Thyroid gland (tissue), 4 donors: ENCODE measurements around the gene CD58. TPM values are rescaled to one million over a fixed set of nuclear protein-coding genes. Genes with fewer than 3 reads are reported as not detected.
"Not testable (repeated sequence)": the region's sequence is repeated elsewhere in the genome, so short reads cannot be mapped to it uniquely, and the experiment has no call there.

Experiments used
- DNase-seq, 2 donors: peaks; one replicate each; pipeline ENCODE4 v3.0.0-alpha.2; 2019
- H3K27ac ChIP-seq, 3 donors: fragments of 200-600 bp; sonication (generic); 1 replicate in 2 of 3; 2 replicates in 1 of 3; pipeline ENCODE4 v1.5.1; 2016 to 2019; ENCODE audit warnings: mild to moderate bottlenecking in 1 of 3, moderate library complexity in 1 of 3
- H3K27me3 ChIP-seq: fragments of 200-600 bp; sonication (generic); one replicate; pipeline ENCODE4 v1.5.1; 2019
- H3K36me3 ChIP-seq, 2 donors: fragments of 200-600 bp; sonication (generic); one replicate each; pipeline ENCODE4 v1.5.1; 2016 to 2019
- H3K4me1 ChIP-seq, 2 donors: fragments of 200-600 bp; sonication (generic); one replicate each; pipeline ENCODE4 v1.5.1; 2017 to 2019
- H3K4me3 ChIP-seq, 3 donors: fragments of 200-600 bp; sonication (generic); replicated peaks in 1 of 3; 1 replicate in 2 of 3; 2 replicates in 1 of 3; pipeline ENCODE4 v1.5.1; 2016; ENCODE audit warnings: mild to moderate bottlenecking in 1 of 3
- H3K9me3 ChIP-seq: fragments of 200-600 bp; sonication (generic); one replicate; pipeline ENCODE4 v1.5.1; 2017
- CTCF ChIP-seq, 6 experiments: fragments of 200-600 bp in 3 of 6; fragments of 450-650 bp in 3 of 6; sonication (generic) in 3 of 6; IDR thresholded peaks; one replicate each; pipeline ENCODE4 v1.5.1; 2016 to 2019; ENCODE audit warnings: antibody characterized with exemption in 6 of 6, mild to moderate bottlenecking in 2 of 6, inconsistent platforms in 1 of 6, moderate library complexity in 1 of 6
- POLR2A ChIP-seq, 2 donors: fragments of 450-650 bp; IDR thresholded peaks; one replicate each; pipeline ENCODE4 v1.6.1; 2017; ENCODE audit warnings: antibody characterized with exemption in 2 of 2, mild to moderate bottlenecking in 2 of 2, moderate library complexity in 1 of 2
- WGBS, 2 donors: methylation state at CpG; one replicate each; pipeline ENCODE4 v1.1.5; 2017; 5-methylcytosine and 5-hydroxymethylcytosine counted together
- intact Hi-C: fragments of 100-400 bp; cut with DNase I; formaldehyde crosslinking; loops from one replicate; pipeline ENCODE4 v1.15.1; 2023
- total RNA-seq, 4 donors: library from RNA; depleted of rRNA; stranded (reverse); fragments of >200 nt; gene quantifications; one replicate each; pipeline ENCODE4 v1.2.3, GENCODE V29; 2016

CD58 gene
- 10 to 100 TPM; 17.5 to 51.9 (median 23.1) TPM for total RNA-seq

- no peaks in the 10 kb centered on the region for H3K27me3 ChIP-seq
- intact Hi-C loops = no loop called here
- H3K27ac ChIP-seq = peak within 1 kb of the TSS; percentile 89 to 98 (median 97)
- 0 to 1% methylated on average over 31 to 35 of the region's 90 CpGs for WGBS, 2 donors
- H3K9me3 ChIP-seq = no peaks in the 10 kb centered on the region
- peak; percentile 37 to 84 for TF ChIP-seq POLR2A (IDR thresholded peaks at IDR 0.05)
- peak in 5 of 6 experiments; percentile 56 to 81 (median 60) for TF ChIP-seq CTCF (IDR thresholded peaks at IDR 0.05)
- H3K4me3 ChIP-seq = peak within 1 kb of the TSS; percentile 26 to 92 (median 80)
- H3K36me3 ChIP-seq = no peaks in the 10 kb centered on the region
- peak; percentile 92 to 93 for DNase-seq
- peaks cover 6 to 19% of the 10 kb centered on the region in 2 donors for H3K4me1 ChIP-seq
Observed at GRCh38 chr1:116570358-116571214, at the start of gene CD58. Gene CD58, minus strand, starts transcription at chr1:116571026. Its CDS starts 54 bp downstream, at chr1:116570972.

GRCh38 chr1:116620392-116620791, 49.6 kb upstream of the CD58 start:
- WGBS, 2 donors = 95% methylated on average over 3 of the region's 3 CpGs; no CpG with 5 or more reads in 1 of the 2 donors
- H3K4me3 ChIP-seq, DNase-seq, H3K27me3 ChIP-seq, H3K36me3 ChIP-seq, intact Hi-C loops, H3K9me3 ChIP-seq, H3K27ac ChIP-seq: not testable (repeated sequence)
- H3K4me1 ChIP-seq = peaks cover 3 to 37% of the 10 kb centered on the region in 2 donors

GRCh38 chr1:116619106-116619505, 48.3 kb upstream of the CD58 start:
- H3K27ac ChIP-seq, DNase-seq, intact Hi-C loops, H3K36me3 ChIP-seq, H3K9me3 ChIP-seq, H3K4me3 ChIP-seq, H3K27me3 ChIP-seq: not testable (repeated sequence)
- WGBS, 2 donors = 30 to 54% methylated on average over 4 of the region's 4 CpGs
- H3K4me1 ChIP-seq = peaks cover 3 to 28% of the 10 kb centered on the region in 2 donors

GRCh38 chr1:116617808-116618207, 47.0 kb upstream of the CD58 start:
- H3K27ac ChIP-seq, H3K9me3 ChIP-seq, H3K27me3 ChIP-seq, H3K4me3 ChIP-seq, H3K36me3 ChIP-seq, intact Hi-C loops, DNase-seq: not testable (repeated sequence)
- WGBS, 2 donors = 86 to 90% methylated on average over 4 to 5 of the region's 5 CpGs
- H3K4me1 ChIP-seq = peaks cover 3 to 22% of the 10 kb centered on the region in 2 donors

GRCh38 chr1:116613825-116614224, 43.0 kb upstream of the CD58 start:
- H3K4me1 ChIP-seq, H3K36me3 ChIP-seq, intact Hi-C loops, H3K4me3 ChIP-seq, H3K27ac ChIP-seq, H3K9me3 ChIP-seq, DNase-seq, H3K27me3 ChIP-seq: not testable (repeated sequence)
- WGBS, 2 donors = 93 to 98% methylated on average over 13 of the region's 13 CpGs

- H3K4me3 ChIP-seq, H3K27me3 ChIP-seq, H3K4me1 ChIP-seq, H3K27ac ChIP-seq, DNase-seq, H3K36me3 ChIP-seq, H3K9me3 ChIP-seq, intact Hi-C loops: not testable (repeated sequence)
- WGBS, 2 donors = 86 to 93% methylated on average over 6 of the region's 6 CpGs
Observed at GRCh38 chr1:116609801-116610371, 39.1 kb upstream of the CD58 start.

GRCh38 chr1:116608841-116609240, 38.0 kb upstream of the CD58 start:
- WGBS, 2 donors = 79 to 96% methylated on average over 2 of the region's 2 CpGs
- DNase-seq, H3K4me3 ChIP-seq, intact Hi-C loops, H3K27me3 ChIP-seq, H3K9me3 ChIP-seq, H3K27ac ChIP-seq, H3K36me3 ChIP-seq, H3K4me1 ChIP-seq: not testable (repeated sequence)

- H3K4me3 ChIP-seq, DNase-seq, H3K27me3 ChIP-seq, intact Hi-C loops, H3K36me3 ChIP-seq, H3K9me3 ChIP-seq, H3K4me1 ChIP-seq, H3K27ac ChIP-seq: not testable (repeated sequence)
- WGBS, 2 donors = 93 to 95% methylated on average over 11 to 12 of the region's 12 CpGs
Observed at GRCh38 chr1:116608151-116608550, 37.3 kb upstream of the CD58 start.

GRCh38 chr1:116607463-116607862, 36.6 kb upstream of the CD58 start:
- H3K4me1 ChIP-seq, H3K27me3 ChIP-seq, H3K36me3 ChIP-seq, DNase-seq, H3K27ac ChIP-seq, H3K9me3 ChIP-seq, H3K4me3 ChIP-seq, intact Hi-C loops: not testable (repeated sequence)
- WGBS, 2 donors = 84 to 94% methylated on average over 1 of the region's 1 CpG

GRCh38 chr1:116606067-116606466, 35.2 kb upstream of the CD58 start:
- H3K27ac ChIP-seq, H3K9me3 ChIP-seq, H3K4me3 ChIP-seq, intact Hi-C loops, DNase-seq, H3K27me3 ChIP-seq, H3K36me3 ChIP-seq, H3K4me1 ChIP-seq: not testable (repeated sequence)
- 83 to 87% methylated on average over 8 of the region's 8 CpGs for WGBS, 2 donors
